ENCODE measurements around the gene COMT.

GRCh38 chr22:19919701-19920363 lies 21.7 kb upstream of the COMT start:
- no peak for TF ChIP-seq CTCF (IDR thresholded peaks at IDR 0.05)
- no peak for TF ChIP-seq POLR2A (IDR thresholded peaks at IDR 0.05)

All from Peyer's patch (tissue), 4 donors.